ENCODE results near the gene ZMAT5.

Gene ZMAT5

DNA sequence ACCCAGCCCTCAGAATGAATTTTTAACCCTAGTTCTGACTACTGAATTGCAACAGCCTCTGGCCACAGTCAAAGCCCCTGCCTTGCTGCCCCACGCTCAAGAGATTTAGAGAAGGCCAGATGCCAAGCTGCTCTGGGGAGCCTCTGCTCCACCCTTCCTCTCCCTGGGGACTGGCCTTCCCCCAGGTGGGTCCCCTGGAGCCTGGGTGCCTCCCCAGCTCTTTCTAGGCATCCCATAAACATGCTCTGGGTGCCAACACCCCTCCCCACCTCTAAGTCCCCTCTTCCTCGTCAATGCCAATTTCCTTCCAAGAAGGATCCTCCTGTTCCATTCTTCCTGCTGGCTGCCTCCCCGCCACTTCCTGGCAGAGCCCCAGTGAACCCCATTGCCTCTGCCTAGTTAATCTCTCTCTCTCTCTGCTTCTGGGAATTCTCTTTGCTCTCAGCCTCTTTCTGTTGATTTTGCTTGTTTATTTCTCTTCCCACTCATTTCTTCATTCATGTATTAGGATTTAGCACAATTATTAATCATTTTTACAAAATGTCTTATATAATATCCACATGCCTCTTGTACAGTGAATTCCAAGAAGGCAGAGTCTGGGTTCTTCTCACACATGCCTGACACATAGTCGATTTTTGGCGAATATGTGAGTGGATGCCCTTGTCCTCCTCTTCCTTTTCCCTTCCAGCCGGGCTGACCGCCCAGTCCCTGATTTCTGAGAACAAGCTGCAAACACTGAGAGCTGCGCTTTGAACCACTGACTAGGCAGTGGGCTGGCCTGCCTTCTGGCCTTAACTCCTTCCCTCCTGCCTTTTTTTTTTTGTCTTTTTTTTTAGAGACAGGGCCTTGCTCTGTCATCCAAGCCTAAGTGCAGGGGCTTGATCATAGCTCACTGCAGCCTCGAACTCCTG, 17.9 kb upstream of the ZMAT5 start:
- TF ChIP-seq NFIC (IDR thresholded peaks at IDR 0.05) (no peak), CREB1 (IDR thresholded peaks at IDR 0.05; ENCODE audit: low read depth) (no peak), TEAD4 (IDR thresholded peaks at IDR 0.05) (no peak), FOXM1 (IDR thresholded peaks at IDR 0.05; ENCODE audit: borderline replicate concordance, low read depth) (no peak), YY1 (IDR thresholded peaks at IDR 0.05; ENCODE audit: low read depth) (no peak), ZBTB7A (IDR thresholded peaks at IDR 0.05; ENCODE audit: low read depth) (no peak), TCF12 (IDR thresholded peaks at IDR 0.05; ENCODE audit: low read depth) (no peak)
- TF ChIP-seq, protein P1, sequence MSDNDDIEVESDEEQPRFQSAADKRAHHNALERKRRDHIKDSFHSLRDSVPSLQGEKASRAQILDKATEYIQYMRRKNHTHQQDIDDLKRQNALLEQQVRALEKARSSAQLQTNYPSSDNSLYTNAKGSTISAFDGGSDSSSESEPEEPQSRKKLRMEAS (IDR thresholded peaks at IDR 0.05), result no peak
- TF ChIP-seq, protein P2, sequence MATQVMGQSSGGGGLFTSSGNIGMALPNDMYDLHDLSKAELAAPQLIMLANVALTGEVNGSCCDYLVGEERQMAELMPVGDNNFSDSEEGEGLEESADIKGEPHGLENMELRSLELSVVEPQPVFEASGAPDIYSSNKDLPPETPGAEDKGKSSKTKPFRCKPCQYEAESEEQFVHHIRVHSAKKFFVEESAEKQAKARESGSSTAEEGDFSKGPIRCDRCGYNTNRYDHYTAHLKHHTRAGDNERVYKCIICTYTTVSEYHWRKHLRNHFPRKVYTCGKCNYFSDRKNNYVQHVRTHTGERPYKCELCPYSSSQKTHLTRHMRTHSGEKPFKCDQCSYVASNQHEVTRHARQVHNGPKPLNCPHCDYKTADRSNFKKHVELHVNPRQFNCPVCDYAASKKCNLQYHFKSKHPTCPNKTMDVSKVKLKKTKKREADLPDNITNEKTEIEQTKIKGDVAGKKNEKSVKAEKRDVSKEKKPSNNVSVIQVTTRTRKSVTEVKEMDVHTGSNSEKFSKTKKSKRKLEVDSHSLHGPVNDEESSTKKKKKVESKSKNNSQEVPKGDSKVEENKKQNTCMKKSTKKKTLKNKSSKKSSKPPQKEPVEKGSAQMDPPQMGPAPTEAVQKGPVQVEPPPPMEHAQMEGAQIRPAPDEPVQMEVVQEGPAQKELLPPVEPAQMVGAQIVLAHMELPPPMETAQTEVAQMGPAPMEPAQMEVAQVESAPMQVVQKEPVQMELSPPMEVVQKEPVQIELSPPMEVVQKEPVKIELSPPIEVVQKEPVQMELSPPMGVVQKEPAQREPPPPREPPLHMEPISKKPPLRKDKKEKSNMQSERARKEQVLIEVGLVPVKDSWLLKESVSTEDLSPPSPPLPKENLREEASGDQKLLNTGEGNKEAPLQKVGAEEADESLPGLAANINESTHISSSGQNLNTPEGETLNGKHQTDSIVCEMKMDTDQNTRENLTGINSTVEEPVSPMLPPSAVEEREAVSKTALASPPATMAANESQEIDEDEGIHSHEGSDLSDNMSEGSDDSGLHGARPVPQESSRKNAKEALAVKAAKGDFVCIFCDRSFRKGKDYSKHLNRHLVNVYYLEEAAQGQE (IDR thresholded peaks at IDR 0.05; ENCODE audit: low read depth), result no peak

DNA sequence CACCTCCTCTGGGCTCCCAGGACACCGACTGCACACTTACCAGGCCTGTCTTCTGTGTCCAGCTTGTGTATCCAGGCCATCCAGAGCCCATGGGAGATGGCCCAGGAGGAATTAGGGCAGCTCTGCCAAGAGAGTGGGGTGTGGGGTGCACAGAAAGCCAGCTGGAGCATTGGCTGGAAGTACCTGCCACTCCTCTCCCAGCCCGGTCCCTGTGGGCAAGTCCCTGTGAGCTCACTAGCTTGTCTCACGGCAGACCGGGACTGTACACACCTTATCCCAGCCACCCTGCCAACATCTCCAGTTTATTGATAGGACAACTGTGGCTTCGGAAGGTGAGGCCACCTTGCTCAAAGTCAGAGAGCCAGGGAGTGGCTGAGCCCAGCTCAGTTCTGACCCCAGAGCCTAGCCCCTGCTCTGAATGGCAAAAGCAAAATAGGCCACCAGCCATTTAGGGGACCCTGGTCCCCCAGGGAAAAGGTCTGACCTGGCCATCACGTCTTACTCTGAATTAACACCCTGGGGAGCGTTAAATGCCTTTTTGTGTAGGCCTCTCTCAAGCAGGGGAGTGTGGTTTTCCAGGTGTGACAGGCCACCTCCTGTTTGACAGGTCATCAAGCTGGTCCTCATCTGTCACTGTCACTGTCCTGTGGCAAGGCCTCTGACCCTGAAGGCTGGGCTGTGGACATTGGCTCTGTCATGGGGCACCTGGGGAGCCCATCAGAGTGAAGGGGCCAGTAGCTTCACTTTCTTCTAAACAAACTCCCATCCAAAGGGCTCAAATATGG, 15.4 kb upstream of the ZMAT5 start:
- TF ChIP-seq, protein P1 (IDR thresholded peaks at IDR 0.05), result no peak

DNA sequence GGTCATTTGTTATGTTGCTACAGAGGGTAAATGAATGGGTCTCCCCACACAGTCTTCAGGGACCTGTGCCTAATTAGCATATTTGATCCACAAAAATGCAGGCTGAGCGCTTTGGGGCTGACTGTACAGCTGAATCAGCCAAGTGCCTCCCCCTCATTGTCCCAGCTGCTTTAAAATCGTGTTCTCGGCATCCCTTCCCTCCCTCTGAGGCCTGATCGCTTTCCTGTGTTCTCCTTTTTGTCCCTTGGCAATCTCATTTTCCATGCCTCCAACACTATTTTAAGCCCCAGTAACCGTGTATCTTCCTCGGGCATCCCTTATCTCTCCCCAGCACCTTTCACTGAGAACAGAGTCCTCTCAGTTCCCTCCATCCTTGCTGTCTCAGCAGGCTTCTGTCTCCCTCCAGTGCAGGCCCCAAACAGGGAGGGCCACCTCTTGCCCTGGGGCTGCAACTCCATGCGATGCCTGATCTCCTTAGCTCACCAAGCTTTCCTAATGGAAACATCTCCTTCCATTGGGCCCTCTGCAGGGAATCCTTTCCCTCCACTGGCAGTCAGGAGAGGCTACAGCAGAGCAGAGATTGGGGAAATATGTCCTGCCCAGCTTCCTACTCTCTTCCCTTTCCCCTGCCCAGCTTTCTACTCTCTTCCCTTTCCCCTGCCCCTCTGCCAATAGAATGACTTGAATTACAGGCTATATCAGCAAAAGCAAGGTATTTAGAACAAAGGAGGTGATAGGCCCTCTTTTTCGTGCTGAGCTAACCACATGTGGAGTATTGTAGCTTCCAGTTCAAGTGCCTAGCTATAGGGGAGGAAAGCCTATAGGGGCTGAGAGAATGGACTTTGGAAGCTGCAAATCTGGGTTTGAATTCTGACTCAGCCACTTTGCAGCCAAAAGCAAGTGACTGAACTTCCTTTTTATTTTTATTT, 14.2 kb upstream of the ZMAT5 start:
- peak; percentile 48; the same call in 1 of the 2 replicates for TF ChIP-seq TEAD4 (IDR thresholded peaks at IDR 0.05)
- TF ChIP-seq FOXM1 (IDR thresholded peaks at IDR 0.05; ENCODE audit: borderline replicate concordance, low read depth), result no peak
- TF ChIP-seq, protein P3, sequence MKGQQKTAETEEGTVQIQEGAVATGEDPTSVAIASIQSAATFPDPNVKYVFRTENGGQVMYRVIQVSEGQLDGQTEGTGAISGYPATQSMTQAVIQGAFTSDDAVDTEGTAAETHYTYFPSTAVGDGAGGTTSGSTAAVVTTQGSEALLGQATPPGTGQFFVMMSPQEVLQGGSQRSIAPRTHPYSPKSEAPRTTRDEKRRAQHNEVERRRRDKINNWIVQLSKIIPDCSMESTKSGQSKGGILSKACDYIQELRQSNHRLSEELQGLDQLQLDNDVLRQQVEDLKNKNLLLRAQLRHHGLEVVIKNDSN (IDR thresholded peaks at IDR 0.05), result no peak
- TF ChIP-seq, protein P1 (IDR thresholded peaks at IDR 0.05), result no peak
- TF ChIP-seq EGR1 (IDR thresholded peaks at IDR 0.05), result no peak
- TF ChIP-seq YY1 (IDR thresholded peaks at IDR 0.05; ENCODE audit: low read depth), result no peak
- TF ChIP-seq NFIC (IDR thresholded peaks at IDR 0.05), result no peak
- TF ChIP-seq RAD21 (IDR thresholded peaks at IDR 0.05; ENCODE audit: low read depth), result no peak
- TF ChIP-seq, protein P2 (IDR thresholded peaks at IDR 0.05; ENCODE audit: low read depth), result no peak

DNA sequence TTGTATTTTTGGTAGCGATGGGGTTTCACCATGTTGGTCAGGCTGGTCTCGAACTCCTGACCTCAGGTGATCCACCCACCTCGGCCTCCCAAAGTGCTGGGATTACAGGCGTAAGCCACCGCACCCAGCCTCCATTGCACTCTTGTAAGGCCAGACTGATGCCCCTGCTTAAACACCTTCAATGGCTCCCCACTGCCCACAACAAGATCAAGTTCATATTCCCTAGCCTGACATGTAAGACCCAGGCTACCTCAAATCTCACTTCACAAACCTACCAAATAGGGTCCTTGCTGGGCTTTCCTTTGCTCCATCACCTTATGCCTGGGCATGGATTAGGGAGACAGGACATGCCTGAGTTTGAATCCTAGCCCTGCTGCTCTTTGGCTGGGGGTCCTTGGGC, 13.4 kb upstream of the ZMAT5 start:
- no peak for TF ChIP-seq TAF1 (IDR thresholded peaks at IDR 0.05; ENCODE audit: low read depth)
- TF ChIP-seq TEAD4 (IDR thresholded peaks at IDR 0.05), result no peak
- no peak for TF ChIP-seq YY1 (IDR thresholded peaks at IDR 0.05; ENCODE audit: low read depth)
- TF ChIP-seq CREB1 (IDR thresholded peaks at IDR 0.05; ENCODE audit: low read depth), result no peak
- no peak for TF ChIP-seq EP300 (IDR thresholded peaks at IDR 0.05; ENCODE audit: borderline replicate concordance)
- no peak for TF ChIP-seq RAD21 (IDR thresholded peaks at IDR 0.05; ENCODE audit: low read depth)
- TF ChIP-seq FOXM1 (IDR thresholded peaks at IDR 0.05; ENCODE audit: borderline replicate concordance, low read depth), result no peak
- no peak for TF ChIP-seq EGR1 (IDR thresholded peaks at IDR 0.05)
- no peak for TF ChIP-seq TCF12 (IDR thresholded peaks at IDR 0.05; ENCODE audit: low read depth)
- TF ChIP-seq, protein P1 (IDR thresholded peaks at IDR 0.05), result no peak
- no peak for TF ChIP-seq CEBPB (IDR thresholded peaks at IDR 0.05)
- TF ChIP-seq, protein P2 (IDR thresholded peaks at IDR 0.05; ENCODE audit: low read depth), result no peak
- TF ChIP-seq NFIC (IDR thresholded peaks at IDR 0.05), result no peak
- TF ChIP-seq, protein P3 (IDR thresholded peaks at IDR 0.05), result no peak
- TF ChIP-seq ZBTB7A (IDR thresholded peaks at IDR 0.05; ENCODE audit: low read depth), result no peak
